PC-9 (cell line): ENCODE data around the gene CPT1C. TPM values are rescaled to one million over a fixed set of nuclear protein-coding genes. Genes with fewer than 3 reads are reported as not detected.

Experiments
- BruUV-seq: library from RNA; stranded (reverse); fragments of 400-500 nt; replicated peaks from 2 replicates; lab custom pipeline; 2021; lab: Mats Ljungman, UMichigan
- CTCF ChIA-PET: fragments of 300-600 bp; sonication (Branson Sonifier 250); formaldehyde crosslinking; loops from one replicate; lab custom pipeline; 2022; ENCODE audit warnings: antibody characterized with exemption; lab: Charles Lee
- POLR2A ChIA-PET: fragments of 300-600 bp; sonication (Branson Sonifier 250); formaldehyde crosslinking; loops from one replicate; lab custom pipeline; 2022; ENCODE audit warnings: antibody characterized with exemption; ENCODE audit not compliant: unreplicated experiment; lab: Charles Lee
- DNase-seq, 2 experiments: peaks; one replicate each; pipeline versions ENCODE4 v3.0.0 to v3.0.0-alpha.2; 2015 to 2022; ENCODE audit warnings: mixed read lengths in 1 of 2
- H2AFZ ChIP-seq: fragments of 200-600 bp; sonication (generic); 2 replicates; pipeline ENCODE4 v1.8.1; 2017; ENCODE audit warnings: antibody characterized with exemption
- H3F3A ChIP-seq: fragments of 200-600 bp; sonication (generic); 2 replicates; pipeline ENCODE4 v1.8.1; 2017; ENCODE audit warnings: antibody characterized with exemption, mild to moderate bottlenecking, low read depth; ENCODE audit not compliant: insufficient read depth
- H3K27ac ChIP-seq: fragments of 200-600 bp; sonication (generic); 2 replicates; pipeline ENCODE4 v1.6.1; 2016; ENCODE audit warnings: mixed run types
- H3K27me3 ChIP-seq: fragments of 200-600 bp; sonication (generic); 2 replicates; pipeline ENCODE4 v1.6.1; 2016; ENCODE audit warnings: low read depth, mixed run types; ENCODE audit not compliant: insufficient read depth
- H3K36me3 ChIP-seq: fragments of 200-600 bp; sonication (generic); 2 replicates; pipeline ENCODE4 v1.6.1; 2016; ENCODE audit warnings: low read depth, mixed run types
- H3K4me1 ChIP-seq: fragments of 200-600 bp; sonication (generic); replicated peaks from 2 replicates; pipeline ENCODE4 v1.6.1; 2016; ENCODE audit warnings: mixed run types; ENCODE audit not compliant: insufficient read depth
- H3K4me2 ChIP-seq: fragments of 200-600 bp; sonication (generic); 2 replicates; pipeline ENCODE4 v1.6.1; 2017; ENCODE audit warnings: mixed run types
- H3K4me3 ChIP-seq: fragments of 200-600 bp; sonication (generic); 2 replicates; pipeline ENCODE4 v1.6.1; 2016; ENCODE audit warnings: mixed run types
- H3K79me2 ChIP-seq: fragments of 200-600 bp; sonication (generic); 2 replicates; pipeline ENCODE4 v1.6.1; 2017; ENCODE audit warnings: low read depth, mixed run types
- H3K9me2 ChIP-seq: fragments of 200-600 bp; sonication (generic); 2 replicates; pipeline ENCODE4 v1.8.1; 2017; ENCODE audit warnings: mild to moderate bottlenecking; ENCODE audit not compliant: insufficient read depth
- H3K9me3 ChIP-seq: fragments of 200-600 bp; sonication (generic); 2 replicates; pipeline ENCODE4 v1.8.1; 2016; ENCODE audit warnings: low read depth; ENCODE audit not compliant: insufficient read depth
- H4K20me1 ChIP-seq: fragments of 200-600 bp; sonication (generic); 2 replicates; pipeline ENCODE4 v1.8.1; 2017; ENCODE audit not compliant: insufficient read depth
- EZH2 ChIP-seq: fragments of 200-600 bp; sonication (generic); IDR thresholded peaks from 2 replicates; pipeline ENCODE4 v1.8.0; 2017; ENCODE audit warnings: antibody characterized with exemption, low read depth
- intact Hi-C: fragments of 100-400 bp; cut with micrococcal nuclease; formaldehyde crosslinking; loops from one replicate; pipeline ENCODE4 v1.10.0; 2022; ENCODE audit not compliant: unreplicated experiment
- total RNA-seq: library from RNA; stranded (reverse); gene quantifications from 2 replicates; pipeline ENCODE4 v1.2.3, GENCODE V29; 2021
- TF ChIP-seq, protein P1 (sequence below): fragments of 200-600 bp; sonication (generic); conservative IDR thresholded peaks from 2 replicates; pipeline ENCODE4 v1.6.1; 2017; ENCODE audit warnings: mixed run types, antibody characterized with exemption, mild to moderate bottlenecking, moderate library complexity

Gene CPT1C
- total RNA-seq, 1 experiment from 2014 or later, result 1.7 TPM

DNA sequence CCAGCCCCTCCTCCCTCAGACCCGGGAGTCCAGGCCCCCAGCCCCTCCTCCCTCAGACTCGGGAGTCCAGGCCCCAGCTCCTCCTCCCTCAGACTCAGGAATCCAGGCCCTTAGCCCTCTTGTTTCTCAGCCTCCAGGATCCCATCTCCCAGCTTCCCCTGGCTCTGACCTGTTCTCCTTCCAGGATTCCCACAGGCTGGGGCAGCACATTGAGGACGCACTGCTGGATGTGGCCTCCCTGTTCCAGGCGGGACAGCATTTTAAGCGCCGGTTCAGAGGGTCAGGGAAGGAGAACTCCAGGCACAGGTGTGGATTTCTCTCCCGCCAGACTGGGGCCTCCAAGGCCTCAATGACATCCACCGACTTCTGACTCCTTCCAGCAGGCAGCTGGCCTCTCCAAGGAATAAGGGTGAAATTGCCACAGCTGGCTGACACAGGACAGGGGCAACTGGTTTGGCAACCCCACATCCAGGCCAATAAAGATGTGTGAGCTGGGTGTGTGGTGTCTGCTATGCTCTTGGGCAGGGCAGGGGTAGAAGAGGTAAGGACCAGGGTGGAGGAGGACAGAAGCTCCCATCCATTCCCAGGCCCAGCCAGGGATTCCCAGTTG is 22.4 kb downstream of the CPT1C start:
- H3K4me2 ChIP-seq, result peak overlapping the region; percentile 56
- peak; percentile 65 to 82 for DNase-seq
- no TSS peak for BruUV-seq
- no peak for TF ChIP-seq EZH2
- TF ChIP-seq, protein P1, sequence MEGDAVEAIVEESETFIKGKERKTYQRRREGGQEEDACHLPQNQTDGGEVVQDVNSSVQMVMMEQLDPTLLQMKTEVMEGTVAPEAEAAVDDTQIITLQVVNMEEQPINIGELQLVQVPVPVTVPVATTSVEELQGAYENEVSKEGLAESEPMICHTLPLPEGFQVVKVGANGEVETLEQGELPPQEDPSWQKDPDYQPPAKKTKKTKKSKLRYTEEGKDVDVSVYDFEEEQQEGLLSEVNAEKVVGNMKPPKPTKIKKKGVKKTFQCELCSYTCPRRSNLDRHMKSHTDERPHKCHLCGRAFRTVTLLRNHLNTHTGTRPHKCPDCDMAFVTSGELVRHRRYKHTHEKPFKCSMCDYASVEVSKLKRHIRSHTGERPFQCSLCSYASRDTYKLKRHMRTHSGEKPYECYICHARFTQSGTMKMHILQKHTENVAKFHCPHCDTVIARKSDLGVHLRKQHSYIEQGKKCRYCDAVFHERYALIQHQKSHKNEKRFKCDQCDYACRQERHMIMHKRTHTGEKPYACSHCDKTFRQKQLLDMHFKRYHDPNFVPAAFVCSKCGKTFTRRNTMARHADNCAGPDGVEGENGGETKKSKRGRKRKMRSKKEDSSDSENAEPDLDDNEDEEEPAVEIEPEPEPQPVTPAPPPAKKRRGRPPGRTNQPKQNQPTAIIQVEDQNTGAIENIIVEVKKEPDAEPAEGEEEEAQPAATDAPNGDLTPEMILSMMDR, result no peak
- H2AFZ ChIP-seq, result no peak overlapping the region
- peaks cover 23% of the 10 kb centered on the region for H3F3A ChIP-seq
- peaks cover 24% of the 10 kb centered on the region for H3K4me1 ChIP-seq
- H3K9me2 ChIP-seq, result no peaks in the 10 kb centered on the region
- H3K4me3 ChIP-seq, result no peak overlapping the region
- H3K36me3 ChIP-seq, result no peaks in the 10 kb centered on the region
- intact Hi-C loops, result no loop called here
- H3K27me3 ChIP-seq, result no peaks in the 10 kb centered on the region
- no peaks in the 10 kb centered on the region for H4K20me1 ChIP-seq
- no peak overlapping the region for H3K27ac ChIP-seq
- no peaks in the 10 kb centered on the region for H3K79me2 ChIP-seq
- ChIA-PET POLR2A (interaction anchor here (0.5 to 0.7 kb wide), 3 partner anchors 17 to 447 kb away, joined by 3 to 15 read pairs (median 5); no protein-coding TSS in a partner anchor), CTCF (interaction anchor here (0.5 kb wide), 1 partner anchor 184 kb away, joined by 9 read pairs; no protein-coding TSS in a partner anchor)
- no peaks in the 10 kb centered on the region for H3K9me3 ChIP-seq

GRCh38 chr19:49716154-49716553 is 25.2 kb downstream of the CPT1C start:
- H3K9me3 ChIP-seq, result no peaks in the 10 kb centered on the region
- H2AFZ ChIP-seq, result no peak overlapping the region
- DNase-seq, result no peak
- no peaks in the 10 kb centered on the region for H3K36me3 ChIP-seq
- H4K20me1 ChIP-seq, result no peaks in the 10 kb centered on the region
- no peak overlapping the region for H3K27ac ChIP-seq
- H3K4me1 ChIP-seq, result peaks cover 28% of the 10 kb centered on the region
- CTCF ChIA-PET, result interaction anchor here (0.6 kb wide), 1 partner anchor 146 kb away, joined by 7 read pairs; no protein-coding TSS in a partner anchor
- intact Hi-C loops, result no loop called here
- H3F3A ChIP-seq, result peaks cover 20% of the 10 kb centered on the region
- no peaks in the 10 kb centered on the region for H3K27me3 ChIP-seq
- no TSS peak for BruUV-seq
- H3K4me3 ChIP-seq, result no peak overlapping the region
- POLR2A ChIA-PET, result no interaction called here
- no peak overlapping the region for H3K4me2 ChIP-seq
- no peaks in the 10 kb centered on the region for H3K9me2 ChIP-seq
- no peaks in the 10 kb centered on the region for H3K79me2 ChIP-seq
- TF ChIP-seq, protein P1, result no peak
- TF ChIP-seq EZH2, result no peak

- H3K4me1 ChIP-seq, result peaks cover 13% of the 10 kb centered on the region
- H4K20me1 ChIP-seq, result no peaks in the 10 kb centered on the region
- H3K4me3 ChIP-seq, result no peak overlapping the region
- intact Hi-C loops, result no loop called here
- no peaks in the 10 kb centered on the region for H3K9me2 ChIP-seq
- ChIA-PET CTCF (interaction anchor here (0.6 to 1.0 kb wide), 5 partner anchors 12 to 160 kb away, joined by 3 to 10 read pairs (median 3); no protein-coding TSS in a partner anchor), POLR2A (no interaction called here)
- no peaks in the 10 kb centered on the region for H3K27me3 ChIP-seq
- H3K79me2 ChIP-seq, result no peaks in the 10 kb centered on the region
- no peak overlapping the region for H2AFZ ChIP-seq
- H3K36me3 ChIP-seq, result no peaks in the 10 kb centered on the region
- no peak overlapping the region for H3K27ac ChIP-seq
- H3F3A ChIP-seq, result peaks cover 6% of the 10 kb centered on the region
- BruUV-seq, result no TSS peak
- no peak for DNase-seq
- H3K9me3 ChIP-seq, result no peaks in the 10 kb centered on the region
- peak overlapping the region; percentile 9; the same call in 1 of the 2 replicates for H3K4me2 ChIP-seq
- TF ChIP-seq, protein P1, result no peak
These were observed 27.6 kb downstream of the CPT1C start for GRCh38 chr19:49718511-49718910.
